GM12878 (cell line): Measurements from ENCODE around the gene PTGES2. TPM values are rescaled to one million over a fixed set of nuclear protein-coding genes. Genes with fewer than 3 reads are reported as not detected.

Source experiments
- ATAC-seq: fragments of 200-7000 bp; cut with Tn5 transposase; 3 replicates; pipeline ENCODE4 v1.9.1; 2020; ENCODE audit warnings: mild to moderate bottlenecking, moderate library complexity
- BruUV-seq: library from RNA; stranded (reverse); fragments of 400-500 nt; replicated peaks from 2 replicates; lab custom pipeline; 2021; lab: Mats Ljungman, UMichigan
- CTCF ChIA-PET: fragments of 300-600 bp; sonication (Branson Sonifier 250); formaldehyde crosslinking; extraction: SDS; loops from one replicate; lab custom pipeline; 2021; ENCODE audit warnings: inconsistent platforms; lab: Yijun Ruan, JAX
- POLR2A ChIA-PET: fragments of 350-600 bp; formaldehyde crosslinking; extraction: SDS; loops from one replicate; lab custom pipeline; 2021; ENCODE audit warnings: inconsistent platforms; lab: Charles Lee
- RAD21 ChIA-PET: fragments of 300-600 bp; sonication (Branson Sonifier 250); formaldehyde crosslinking; loops from one replicate; lab custom pipeline; 2023; ENCODE audit warnings: antibody characterized with exemption; ENCODE audit not compliant: unreplicated experiment; lab: Charles Lee
- SMC1A ChIA-PET: fragments of 300-600 bp; sonication (Branson Sonifier 250); formaldehyde crosslinking; loops from one replicate; lab custom pipeline; 2023; ENCODE audit not compliant: unreplicated experiment, uncharacterized antibody; lab: Charles Lee
- DNase-seq: peaks from one replicate; pipeline ENCODE4 v3.0.0-alpha.2; 2011; ENCODE audit warnings: low read depth, low spot score
- FAIRE-seq: peaks from 3 replicates; lab custom pipeline; 2011; peaks lifted over from hg19 to GRCh38; lab: Jason Lieb, UNC
- H2AFZ ChIP-seq: 2 replicates; pipeline ENCODE4 v1.6.0; 2011; ENCODE audit warnings: low read depth, low read length, control low read depth; ENCODE audit not compliant: control insufficient read depth
- H3K27ac ChIP-seq: 2 replicates; pipeline ENCODE4 v1.5.1; 2011; ENCODE audit warnings: control low read depth; ENCODE audit not compliant: control insufficient read depth, insufficient read depth
- H3K27me3 ChIP-seq, 2 experiments: replicated peaks in 1 of 2; 2 replicates each; pipeline versions ENCODE4 v1.6.0 to v1.6.1; 2011; ENCODE audit warnings: low read length in 1 of 2; ENCODE audit not compliant: control insufficient read depth in 2 of 2, insufficient read depth in 2 of 2
- H3K36me3 ChIP-seq, 2 experiments: 2 replicates each; pipeline ENCODE4 v1.5.1; 2011; ENCODE audit warnings: low read length in 1 of 2; ENCODE audit not compliant: control insufficient read depth in 2 of 2, insufficient read depth in 2 of 2
- H3K4me1 ChIP-seq: 2 replicates; pipeline ENCODE4 v1.6.1; 2011; ENCODE audit warnings: mild to moderate bottlenecking, low read length, moderate library complexity, mixed read lengths; ENCODE audit not compliant: control insufficient read depth, insufficient read depth
- H3K4me2 ChIP-seq: 2 replicates; pipeline ENCODE4 v1.6.0; 2011; ENCODE audit warnings: control low read depth; ENCODE audit not compliant: control insufficient read depth, insufficient read depth
- H3K4me3 ChIP-seq: fragments of 200-600 bp; sonication (generic); 2 replicates; pipeline ENCODE4 v1.5.1; 2016
- H3K79me2 ChIP-seq: 2 replicates; pipeline ENCODE4 v1.6.0; 2011; ENCODE audit warnings: low read length; ENCODE audit not compliant: control insufficient read depth, insufficient read depth
- H3K9ac ChIP-seq: 2 replicates; pipeline ENCODE4 v1.8.0; 2011; ENCODE audit warnings: low read length, control low read depth, mixed read lengths; ENCODE audit not compliant: control insufficient read depth, insufficient read depth
- H3K9me3 ChIP-seq: replicated peaks from 3 replicates; pipeline ENCODE4 v1.5.1; 2011; ENCODE audit warnings: mild to moderate bottlenecking, low read length; ENCODE audit not compliant: control insufficient read depth, insufficient read depth
- H4K20me1 ChIP-seq: 2 replicates; pipeline ENCODE4 v1.6.0; 2011; ENCODE audit not compliant: control insufficient read depth, insufficient read depth
- BACH1 ChIP-seq: fragments of 450-650 bp; IDR thresholded peaks from 2 replicates; pipeline ENCODE4 v1.6.1; 2017; ENCODE audit warnings: mild to moderate bottlenecking, borderline replicate concordance
- BCLAF1 ChIP-seq: fragments of 450-650 bp; IDR thresholded peaks from 2 replicates; pipeline ENCODE4 v1.6.1; 2017; ENCODE audit warnings: antibody characterized with exemption, mild to moderate bottlenecking, moderate library complexity
- FOS ChIP-seq: IDR thresholded peaks from 3 replicates; pipeline ENCODE4 v1.6.1; 2011; ENCODE audit warnings: borderline replicate concordance; ENCODE audit not compliant: insufficient read length; ENCODE audit errors: extremely low read depth
- MEF2B ChIP-seq: fragments of 450-650 bp; IDR thresholded peaks from 2 replicates; pipeline ENCODE4 v1.6.1; 2018; ENCODE audit warnings: mild to moderate bottlenecking, moderate library complexity; ENCODE audit not compliant: partially characterized antibody, poor library complexity, severe bottlenecking
- MYC ChIP-seq: IDR thresholded peaks from 2 replicates; pipeline ENCODE4 v1.6.1; 2011; ENCODE audit warnings: mild to moderate bottlenecking, low read length, moderate library complexity, inconsistent platforms; ENCODE audit not compliant: insufficient read depth, insufficient replicate concordance, insufficient read length, severe bottlenecking
- NFYA ChIP-seq: IDR thresholded peaks from 2 replicates; pipeline ENCODE4 v1.6.1; 2011; ENCODE audit warnings: low read depth, mild to moderate bottlenecking, low read length, improper control_type of control experiment, borderline replicate concordance
- RAD21 ChIP-seq: IDR thresholded peaks from 2 replicates; pipeline ENCODE4 v1.6.1; 2011; ENCODE audit warnings: mild to moderate bottlenecking, low read depth, low read length, moderate library complexity; ENCODE audit not compliant: insufficient read depth
- SIN3A ChIP-seq: IDR thresholded peaks from 2 replicates; pipeline ENCODE4 v1.6.1; 2012; ENCODE audit warnings: low read depth, low read length, improper control_type of control experiment
- SMAD1 ChIP-seq: fragments of 450-650 bp; IDR thresholded peaks from 2 replicates; pipeline ENCODE4 v1.6.1; 2018; ENCODE audit warnings: mild to moderate bottlenecking, low read depth; ENCODE audit not compliant: partially characterized antibody
- SRF ChIP-seq, 2 experiments: IDR thresholded peaks; 2 replicates each; pipeline ENCODE4 v1.6.1; 2011; ENCODE audit warnings: low read depth in 2 of 2, low read length in 2 of 2, mild to moderate bottlenecking in 1 of 2, moderate library complexity in 1 of 2
- TCF7 ChIP-seq: IDR thresholded peaks from 2 replicates; pipeline ENCODE4 v1.6.1; 2014; ENCODE audit warnings: antibody characterized with exemption, borderline replicate concordance
- ZNF207 ChIP-seq: fragments of 450-650 bp; IDR thresholded peaks from 2 replicates; pipeline ENCODE4 v1.6.1; 2014; ENCODE audit warnings: antibody characterized with exemption, mild to moderate bottlenecking, borderline replicate concordance
- ZZZ3 ChIP-seq: IDR thresholded peaks from 2 replicates; pipeline ENCODE4 v1.6.1; 2011; ENCODE audit warnings: low read depth; ENCODE audit not compliant: control insufficient read depth, insufficient read length
- WGBS: methylation state at CpG from one replicate; pipeline ENCODE4 v1.1.6; 2016; ENCODE audit warnings: low lambda C conversion rate; ENCODE audit not compliant: insufficient replicate concordance, insufficient coverage; ENCODE audit errors: missing lambda C conversion rate; 5-methylcytosine and 5-hydroxymethylcytosine counted together
- in situ Hi-C: fragments of 300-500 bp; cut with MboI; formaldehyde crosslinking; loops from 9 replicates; pipeline ENCODE4 v1.14.3; 2018; ENCODE audit warnings: mixed read lengths
- intact Hi-C: fragments of 100-400 bp; cut with micrococcal nuclease; formaldehyde crosslinking; loops from one replicate; pipeline ENCODE4 v1.14.2; 2022; ENCODE audit not compliant: unreplicated experiment
- polyA plus RNA-seq, 11 experiments: library from polyadenylated mRNA; depleted of rRNA in 4 of 11; unstranded in 6 of 11; stranded (reverse) in 5 of 11; fragments of >200 nt; fragmentation: Nextera tagmentation in 4 of 11; fragmentation: Illumina TruSeq in 1 of 11; extraction: Ambion mirVana in 4 of 11; extraction: Trizol in 1 of 11; gene quantifications; 1 replicate in 1 of 11; 2 replicates in 10 of 11; pipeline versions ENCODE4 v1.2.1 to v1.2.3, GENCODE V29; 2011 to 2016; ENCODE audit warnings: inconsistent platforms in 2 of 11, missing spikeins in 2 of 11, low read depth in 1 of 11
- total RNA-seq, 4 experiments: library from RNA; depleted of rRNA in 3 of 4; stranded (reverse); fragments of >200 nt in 3 of 4; fragmentation: Illumina TruSeq in 1 of 4; extraction: Trizol in 1 of 4; gene quantifications; 2 replicates each; pipeline versions ENCODE4 v1.2.1 to v1.2.3, GENCODE V29; 2013 to 2021
- TF ChIP-seq, protein P1 (sequence below): fragments of 450-650 bp; formaldehyde crosslinking; IDR thresholded peaks from 2 replicates; pipeline ENCODE4 v1.4.0; 2022; ENCODE audit warnings: mild to moderate bottlenecking, moderate library complexity

The PTGES2 gene
- total and polyA plus RNA-seq, 10 of the 15 experiments (the other 5 are each of a cell fraction or from before 2014, with no cell fraction given), result 2.1 to 141 (median 99.1) TPM

- FAIRE-seq (no peak), ATAC-seq (no peak), DNase-seq (no peak)
- in situ Hi-C loops, result no loop called here
- no peak overlapping the region for H3K27ac ChIP-seq
- H3K79me2 ChIP-seq, result peaks cover 9% of the 10 kb centered on the region
- SMC1A ChIA-PET, result no interaction called here
- no peaks in the 10 kb centered on the region for H3K27me3 ChIP-seq
- no peaks in the 10 kb centered on the region for H4K20me1 ChIP-seq
- H3K4me2 ChIP-seq, result no peak overlapping the region
- RAD21 ChIA-PET, result no interaction called here
- no peak for TF ChIP-seq RAD21
- TF ChIP-seq BCLAF1, result no peak
- no peak for TF ChIP-seq NFYA
- no peak for TF ChIP-seq TCF7
- no peak for TF ChIP-seq SIN3A
- TF ChIP-seq SMAD1, result no peak
- TF ChIP-seq, protein P1, sequence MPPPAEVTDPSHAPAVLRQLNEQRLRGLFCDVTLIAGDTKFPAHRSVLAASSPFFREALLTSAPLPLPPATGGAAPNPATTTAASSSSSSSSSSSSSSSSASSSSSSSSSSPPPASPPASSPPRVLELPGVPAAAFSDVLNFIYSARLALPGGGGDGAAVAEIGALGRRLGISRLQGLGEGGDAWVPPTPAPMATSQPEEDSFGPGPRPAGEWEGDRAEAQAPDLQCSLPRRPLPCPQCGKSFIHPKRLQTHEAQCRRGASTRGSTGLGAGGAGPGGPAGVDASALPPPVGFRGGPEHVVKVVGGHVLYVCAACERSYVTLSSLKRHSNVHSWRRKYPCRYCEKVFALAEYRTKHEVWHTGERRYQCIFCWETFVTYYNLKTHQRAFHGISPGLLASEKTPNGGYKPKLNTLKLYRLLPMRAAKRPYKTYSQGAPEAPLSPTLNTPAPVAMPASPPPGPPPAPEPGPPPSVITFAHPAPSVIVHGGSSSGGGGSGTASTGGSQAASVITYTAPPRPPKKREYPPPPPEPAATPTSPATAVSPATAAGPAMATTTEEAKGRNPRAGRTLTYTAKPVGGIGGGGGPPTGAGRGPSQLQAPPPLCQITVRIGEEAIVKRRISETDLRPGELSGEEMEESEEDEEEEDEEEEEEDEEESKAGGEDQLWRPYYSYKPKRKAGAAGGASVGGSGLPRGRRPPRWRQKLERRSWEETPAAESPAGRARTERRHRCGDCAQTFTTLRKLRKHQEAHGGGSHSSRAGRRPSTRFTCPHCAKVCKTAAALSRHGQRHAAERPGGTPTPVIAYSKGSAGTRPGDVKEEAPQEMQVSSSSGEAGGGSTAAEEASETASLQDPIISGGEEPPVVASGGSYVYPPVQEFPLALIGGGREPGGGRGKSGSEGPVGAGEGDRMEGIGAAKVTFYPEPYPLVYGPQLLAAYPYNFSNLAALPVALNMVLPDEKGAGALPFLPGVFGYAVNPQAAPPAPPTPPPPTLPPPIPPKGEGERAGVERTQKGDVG (CRISPR knock-in tag), result no peak
- no peak for TF ChIP-seq ZZZ3
- no peak for TF ChIP-seq ZNF207
- TF ChIP-seq MYC, result no peak
- TF ChIP-seq MEF2B, result no peak
- TF ChIP-seq SRF (IDR thresholded peaks at IDR 0.05; ENCODE audit: low read depth in 2 of 2, low read length in 2 of 2), result no peak
- no peak for TF ChIP-seq FOS
- no peak for TF ChIP-seq BACH1
- no TSS peak for BruUV-seq
- H2AFZ ChIP-seq, result no peak overlapping the region
- H3K9me3 ChIP-seq, result no peaks in the 10 kb centered on the region
- POLR2A ChIA-PET, result no interaction called here
- peaks cover 21 to 44% of the 10 kb centered on the region in 2 experiments; a peak in 3 of 4 replicates for H3K36me3 ChIP-seq
- no peaks in the 10 kb centered on the region for H3K4me1 ChIP-seq
- intact Hi-C loops, result no loop called here
- CTCF ChIA-PET, result no interaction called here
- no peak overlapping the region for H3K9ac ChIP-seq
- 92% methylated on average over 13 of the region's 13 CpGs for WGBS
- H3K4me3 ChIP-seq, result no peak overlapping the region
Observed at GRCh38 chr9:128102196-128102595, 25.3 kb downstream of the PTGES2 start.
